ENCODE measurements around the gene MBOAT2. TPM values are rescaled to one million over a fixed set of nuclear protein-coding genes. Genes with fewer than 3 reads are reported as not detected.

The MBOAT2 gene
- total and polyA plus RNA-seq, 2 of the 13 experiments (the other 11 are each of a cell fraction or from before 2014, with no cell fraction given), result 0.11 to 0.36 TPM

GRCh38 chr2:8836971-8837794 lies 166.3 kb downstream of the MBOAT2 start, which contains the start of gene KIDINS220 (continued):
- TF ChIP-seq ZFP82 (CRISPR knock-in tag; IDR thresholded peaks at IDR 0.05; ENCODE audit: borderline replicate concordance) (peak; percentile 54; the same call in 1 of the 2 replicates), HINFP (CRISPR knock-in tag; IDR thresholded peaks at IDR 0.05; ENCODE audit: low read depth) (0 out of 2 replicates have a peak, but pooled peaks have one; percentile 70), DNMT3B (CRISPR knock-in tag; conservative IDR thresholded peaks at IDR 0.05) (0 out of 2 replicates have a peak, but pooled peaks have one; percentile 32), PRDM15 (CRISPR knock-in tag; IDR thresholded peaks at IDR 0.05) (no peak), PAXIP1 (CRISPR knock-in tag; conservative IDR thresholded peaks at IDR 0.05) (peak; percentile 32; the same call in 1 of the 2 replicates), ZGPAT (CRISPR knock-in tag; IDR thresholded peaks at IDR 0.05) (peak; percentile 40; the same call in 1 of the 2 replicates), ZNF263 (CRISPR knock-in tag; IDR thresholded peaks at IDR 0.05) (0 out of 2 replicates have a peak, but pooled peaks have one; percentile 40), KMT2B (CRISPR knock-in tag; IDR thresholded peaks at IDR 0.05) (peak; percentile 91), ZFY (CRISPR knock-in tag; IDR thresholded peaks at IDR 0.05) (peak; percentile 80; the same call in 1 of the 2 replicates), POGZ (CRISPR knock-in tag; IDR thresholded peaks at IDR 0.05) (peak; percentile 93), ZNF282 (IDR thresholded peaks at IDR 0.05; ENCODE audit: partially characterized antibody) (no peak), NFKB2 (CRISPR knock-in tag; IDR thresholded peaks at IDR 0.05; ENCODE audit: borderline replicate concordance) (no peak; the same call in 1 of the 2 replicates)

Measured in HepG2 (cell line).